OCI-LY7 (cell line): ENCODE data around the gene KCNAB2. TPM values are rescaled to one million over a fixed set of nuclear protein-coding genes. Genes with fewer than 3 reads are reported as not detected.

Experiments
- BruUV-seq: library from RNA; stranded (reverse); fragments of 400-500 nt; replicated peaks from 2 replicates; lab custom pipeline; 2021; lab: Mats Ljungman, UMichigan
- CTCF ChIA-PET: fragments of 300-600 bp; sonication (Branson Sonifier 250); formaldehyde crosslinking; loops from one replicate; lab custom pipeline; 2022; ENCODE audit warnings: antibody characterized with exemption; ENCODE audit not compliant: unreplicated experiment; lab: Charles Lee
- POLR2A ChIA-PET: fragments of 300-600 bp; sonication (Branson Sonifier 250); formaldehyde crosslinking; loops from one replicate; lab custom pipeline; 2022; ENCODE audit warnings: antibody characterized with exemption; lab: Charles Lee
- DNase-seq: peaks from one replicate; pipeline ENCODE4 v3.0.0-alpha.2; 2015; ENCODE audit warnings: low spot score
- H2AFZ ChIP-seq: fragments of 200-600 bp; sonication (generic), shearing (Covaris generic); 2 replicates; pipeline ENCODE4 v1.6.1; 2014; ENCODE audit warnings: mild to moderate bottlenecking, antibody characterized with exemption, low read length, moderate library complexity
- H3K27ac ChIP-seq: fragments of 200-600 bp; sonication (generic); 2 replicates; pipeline ENCODE4 v1.5.1; 2014; ENCODE audit warnings: mixed run types, low read depth, mild to moderate bottlenecking, moderate library complexity, low read length, inconsistent platforms; ENCODE audit not compliant: poor library complexity, severe bottlenecking
- H3K36me3 ChIP-seq: fragments of 200-600 bp; sonication (generic); 2 replicates; pipeline ENCODE4 v1.6.1; 2014; ENCODE audit warnings: mild to moderate bottlenecking, antibody characterized with exemption, low read length, moderate library complexity, mixed read lengths; ENCODE audit not compliant: insufficient read depth
- H3K4me1 ChIP-seq: fragments of 200-600 bp; sonication (generic); 2 replicates; pipeline ENCODE4 v1.5.1; 2014; ENCODE audit warnings: mild to moderate bottlenecking, low read length; ENCODE audit not compliant: insufficient read depth, poor library complexity, severe bottlenecking
- H3K4me2 ChIP-seq: fragments of 200-600 bp; sonication (generic); 2 replicates; pipeline ENCODE4 v1.6.1; 2014; ENCODE audit warnings: mild to moderate bottlenecking, low read length
- H3K4me3 ChIP-seq: fragments of 200-600 bp; sonication (generic); 2 replicates; pipeline ENCODE4 v1.5.1; 2014; ENCODE audit warnings: mild to moderate bottlenecking, low read depth, low read length; ENCODE audit not compliant: poor library complexity, severe bottlenecking
- H3K79me2 ChIP-seq: fragments of 200-600 bp; sonication (generic); 2 replicates; pipeline ENCODE4 v1.6.1; 2016; ENCODE audit warnings: low read depth, mild to moderate bottlenecking, low read length, moderate library complexity, mixed read lengths; ENCODE audit not compliant: insufficient read depth
- H3K9me2 ChIP-seq: fragments of 200-600 bp; sonication (generic); 2 replicates; pipeline ENCODE4 v1.6.1; 2016; ENCODE audit warnings: mild to moderate bottlenecking, low read length, mixed read lengths; ENCODE audit not compliant: insufficient read depth
- H3K9me3 ChIP-seq: fragments of 200-600 bp; sonication (generic); 2 replicates; pipeline ENCODE4 v1.6.1; 2014; ENCODE audit warnings: mild to moderate bottlenecking, mixed run types, low read length, mixed read lengths
- H4K20me1 ChIP-seq: fragments of 200-600 bp; sonication (generic); 2 replicates; pipeline ENCODE4 v1.6.1; 2014; ENCODE audit warnings: mild to moderate bottlenecking, antibody characterized with exemption, low read length, moderate library complexity, mixed read lengths; ENCODE audit not compliant: insufficient read depth
- CTCF ChIP-seq: fragments of 200-600 bp; sonication (generic); conservative IDR thresholded peaks from 2 replicates; pipeline ENCODE4 v1.5.1; 2014; ENCODE audit warnings: mild to moderate bottlenecking, antibody characterized with exemption, low read length, moderate library complexity, mixed read lengths
- EZH2phosphoT487 ChIP-seq: fragments of 200-600 bp; sonication (generic); IDR thresholded peaks from 2 replicates; pipeline ENCODE4 v1.6.1; 2018; ENCODE audit warnings: low read depth, borderline replicate concordance, mild to moderate bottlenecking, mixed run types, antibody characterized with exemption, low read length, moderate library complexity, mixed read lengths
- intact Hi-C: fragments of 100-400 bp; cut with micrococcal nuclease; formaldehyde crosslinking; loops from one replicate; pipeline ENCODE4 v1.10.0; 2022; ENCODE audit not compliant: unreplicated experiment
- total RNA-seq, 2 experiments: library from RNA; depleted of rRNA in 1 of 2; stranded (reverse); fragments of >200 nt in 1 of 2; shearing (Covaris generic) in 1 of 2; gene quantifications; 2 replicates each; pipeline ENCODE4 v1.2.3, GENCODE V29; 2014 to 2022

KCNAB2 gene
- total RNA-seq, 2 experiments from 2014 or later, result 46.7 to 133 TPM

- Histone ChIP-seq H3K27ac (no peak overlapping the region), H3K36me3 (no peaks in the 10 kb centered on the region), H3K4me1 (peaks cover 14% of the 10 kb centered on the region), H3K9me2 (no peaks in the 10 kb centered on the region), H3K4me2 (no peak overlapping the region), H2AFZ (no peak overlapping the region), H3K9me3 (no peaks in the 10 kb centered on the region), H3K4me3 (no peak overlapping the region), H4K20me1 (peaks cover 3% of the 10 kb centered on the region; the same call in 1 of the 2 replicates), H3K79me2 (peaks cover 12% of the 10 kb centered on the region)
- POLR2A ChIA-PET, result interaction anchor here (0.5 kb wide), 1 partner anchor 460 kb away, joined by 9 read pairs; no protein-coding TSS in a partner anchor
- CTCF ChIA-PET, result no interaction called here
- no peak for DNase-seq
- no TSS peak for BruUV-seq
- TF ChIP-seq CTCF (no peak), EZH2phosphoT487 (no peak)
- intact Hi-C loops, result no loop called here
These were observed 47.4 kb upstream of the KCNAB2 start for GRCh38 chr1:5998051-5998905.

- intact Hi-C loops, result no loop called here
- CTCF ChIA-PET, result no interaction called here
- H4K20me1 ChIP-seq, result peaks cover 3% of the 10 kb centered on the region; the same call in 1 of the 2 replicates
- H2AFZ ChIP-seq, result no peak overlapping the region
- no peak overlapping the region for H3K4me3 ChIP-seq
- no peak overlapping the region for H3K4me2 ChIP-seq
- no peak for DNase-seq
- H3K27ac ChIP-seq, result no peak overlapping the region
- BruUV-seq, result no TSS peak
- no peaks in the 10 kb centered on the region for H3K9me3 ChIP-seq
- no peaks in the 10 kb centered on the region for H3K9me2 ChIP-seq
- H3K79me2 ChIP-seq, result peaks cover 7% of the 10 kb centered on the region
- TF ChIP-seq CTCF, result no peak
- TF ChIP-seq EZH2phosphoT487, result no peak
- no peaks in the 10 kb centered on the region for H3K36me3 ChIP-seq
- POLR2A ChIA-PET, result interaction anchor here (0.6 kb wide), 1 partner anchor 30 kb away, joined by 5 read pairs; no protein-coding TSS in a partner anchor
- H3K4me1 ChIP-seq, result peaks cover 10% of the 10 kb centered on the region
These were observed 46.8 kb upstream of the KCNAB2 start for GRCh38 chr1:5998906-5999301.
